Astrocyte (in vitro differentiated cells and primary cell): ENCODE data around the gene GRAMD4.

ENCODE experiments used
- CTCF ChIP-seq: IDR thresholded peaks from 2 replicates; pipeline ENCODE4 v1.5.1; 2011; ENCODE audit warnings: low read depth, mild to moderate bottlenecking, inconsistent platforms, low read length, moderate library complexity; ENCODE audit not compliant: insufficient read depth
- EZH2 ChIP-seq: IDR thresholded peaks from 2 replicates; pipeline ENCODE4 v1.6.1; 2012; ENCODE audit warnings: mild to moderate bottlenecking, low read length, inconsistent platforms; ENCODE audit not compliant: insufficient read depth

GRCh38 chr22:46681010-46681409 is 60.8 kb downstream of the GRAMD4 start:
- TF ChIP-seq CTCF (no peak), EZH2 (no peak)
